Prostate gland (tissue), 2 donors: Measurements from ENCODE around the gene C5orf52.
A peak's percentile ranks its signal among the peaks of the same experiment; 100 is the strongest.

Source experiments
- CTCF ChIP-seq, 4 experiments: fragments of 200-600 bp in 2 of 4; fragments of 450-650 bp in 2 of 4; sonication (generic) in 2 of 4; IDR thresholded peaks; 1 replicate in 3 of 4; 2 replicates in 1 of 4; pipeline ENCODE4 v1.5.1; 2016 to 2019; ENCODE audit warnings: antibody characterized with exemption in 4 of 4, mild to moderate bottlenecking in 2 of 4, moderate library complexity in 2 of 4
- POLR2A ChIP-seq: fragments of 450-650 bp; IDR thresholded peaks from one replicate; pipeline ENCODE4 v1.6.1; 2016; ENCODE audit warnings: antibody characterized with exemption, mild to moderate bottlenecking
- POLR2AphosphoS5 ChIP-seq: sonication (generic); formaldehyde crosslinking; IDR thresholded peaks from one replicate; pipeline ENCODE4 v1.6.1; 2017; ENCODE audit warnings: antibody characterized with exemption

GRCh38 chr5:157718519-157718918 is 47.2 kb downstream of the C5orf52 start:
- TF ChIP-seq POLR2A (no peak), CTCF (IDR thresholded peaks at IDR 0.05) (peak in 3 of 4 experiments; percentile 35 to 61 (median 60)), POLR2AphosphoS5 (no peak)
